ENCODE measurements around the gene DPP6.

DPP6 gene

DNA sequence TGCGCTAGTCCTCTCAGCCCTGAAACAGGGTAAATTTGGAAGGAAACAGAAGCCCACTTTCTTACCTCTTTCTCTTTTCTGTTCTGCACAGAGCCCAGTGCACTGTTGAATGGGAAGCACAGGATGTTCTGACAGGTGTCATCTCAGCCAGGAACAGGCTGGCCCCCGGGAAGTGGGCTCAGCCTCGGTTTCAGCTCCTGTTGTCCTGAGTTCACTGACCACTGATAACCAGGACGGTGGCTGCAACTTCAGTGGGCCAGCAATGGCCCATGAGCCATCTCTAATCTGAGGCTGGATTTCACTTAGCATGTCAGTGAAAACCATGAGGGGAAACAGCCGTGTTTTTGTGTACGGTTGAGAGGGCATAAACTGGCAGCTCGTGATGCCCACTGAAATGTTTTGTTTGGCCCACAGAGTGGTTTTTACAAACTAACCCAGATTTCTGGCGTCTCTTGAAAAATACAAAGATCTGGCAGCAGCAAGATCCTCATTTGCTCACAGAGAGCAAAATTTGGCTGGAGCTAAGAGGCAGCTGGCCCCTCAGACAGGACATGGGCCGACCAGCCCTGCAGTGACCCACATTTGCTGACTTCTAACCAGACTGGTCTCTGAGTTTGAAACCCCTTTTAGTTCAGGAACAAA, 494.9 kb downstream of the DPP6 start:
- no peak for DNase-seq

DNA sequence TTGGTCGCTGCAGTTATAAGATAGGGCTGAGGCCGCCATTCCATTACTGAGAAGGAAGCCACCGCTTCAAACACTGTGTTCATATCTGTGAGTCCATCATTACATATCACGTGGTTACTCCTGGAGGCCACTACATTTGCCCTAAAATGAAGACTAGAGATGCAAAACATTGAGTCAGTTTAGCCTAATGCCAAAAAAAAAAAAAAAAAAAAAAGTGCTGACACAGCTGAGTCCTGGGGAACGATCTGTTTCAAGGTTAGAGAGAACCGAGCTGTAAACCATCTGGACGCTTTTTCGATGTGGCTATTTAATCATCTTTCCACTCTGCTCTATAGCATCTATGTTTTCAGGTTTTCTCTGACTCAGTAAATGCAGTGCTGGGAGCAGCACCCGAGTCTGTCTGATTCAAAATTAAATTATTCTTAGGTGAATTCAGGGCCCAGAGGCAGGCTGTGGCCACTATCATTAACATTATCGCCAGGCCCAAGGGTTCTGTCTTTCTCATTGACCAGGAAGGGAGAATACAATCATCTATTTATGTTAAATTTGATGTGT, 501.6 kb downstream of the DPP6 start:
- no peak for DNase-seq

DNA sequence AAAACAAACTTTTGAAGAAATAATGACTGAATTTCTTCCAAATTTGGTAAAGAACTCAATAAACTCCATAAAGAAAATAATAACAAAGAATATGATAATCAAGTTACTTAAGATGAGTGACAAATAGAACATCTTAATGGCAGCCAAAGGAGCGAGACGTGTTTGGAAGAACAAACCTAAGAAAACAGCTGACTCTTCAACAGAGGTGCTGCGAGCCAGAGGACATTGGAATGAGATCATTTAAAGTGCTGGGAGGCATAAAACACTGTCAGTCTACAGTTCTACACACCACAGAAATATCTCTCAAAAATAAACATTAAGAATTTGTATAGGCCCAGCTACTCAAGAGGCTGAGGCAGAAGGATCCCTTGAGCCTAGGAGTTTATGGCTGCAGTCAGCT, 507.3 kb downstream of the DPP6 start:
- no peak for DNase-seq

DNA sequence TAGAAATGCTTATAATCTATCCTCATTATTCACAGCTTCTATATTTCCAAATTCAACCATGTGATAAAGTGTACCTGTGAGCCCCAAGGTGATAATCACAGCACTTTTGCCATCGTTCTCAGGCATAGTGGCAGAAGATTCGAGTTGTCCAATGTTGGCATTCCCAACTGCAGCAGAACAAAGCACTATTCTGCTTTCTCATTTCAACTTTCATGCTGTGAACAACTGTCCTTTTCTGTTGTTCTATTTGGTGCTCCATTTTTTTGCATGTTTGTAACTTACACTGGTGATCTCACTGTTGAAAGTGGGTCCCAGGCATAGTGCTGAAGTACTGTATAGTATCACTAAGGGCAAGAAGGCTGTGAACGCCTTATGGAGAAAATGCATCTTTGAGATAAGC, 512.5 kb downstream of the DPP6 start:
- DNase-seq, result no peak

DNA sequence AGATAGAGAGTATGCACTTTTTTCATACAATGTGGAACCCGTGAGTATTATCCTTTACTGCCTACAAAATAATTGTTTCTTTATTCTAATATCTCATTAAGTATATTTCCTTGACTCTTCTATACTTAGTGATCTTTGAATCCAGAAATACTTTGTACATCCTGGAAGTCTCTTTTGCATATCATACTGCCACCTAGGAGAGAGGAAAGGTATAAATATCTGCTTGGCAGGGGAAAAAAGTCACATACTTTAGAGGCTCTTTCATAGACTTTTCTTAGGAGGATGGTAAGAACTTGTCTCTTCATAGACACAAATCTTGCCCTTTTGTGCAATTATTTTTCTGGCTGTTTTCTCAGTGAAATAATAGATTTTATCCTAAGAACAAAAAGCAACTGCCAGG, 514.7 kb downstream of the DPP6 start:
- no peak for DNase-seq

DNA sequence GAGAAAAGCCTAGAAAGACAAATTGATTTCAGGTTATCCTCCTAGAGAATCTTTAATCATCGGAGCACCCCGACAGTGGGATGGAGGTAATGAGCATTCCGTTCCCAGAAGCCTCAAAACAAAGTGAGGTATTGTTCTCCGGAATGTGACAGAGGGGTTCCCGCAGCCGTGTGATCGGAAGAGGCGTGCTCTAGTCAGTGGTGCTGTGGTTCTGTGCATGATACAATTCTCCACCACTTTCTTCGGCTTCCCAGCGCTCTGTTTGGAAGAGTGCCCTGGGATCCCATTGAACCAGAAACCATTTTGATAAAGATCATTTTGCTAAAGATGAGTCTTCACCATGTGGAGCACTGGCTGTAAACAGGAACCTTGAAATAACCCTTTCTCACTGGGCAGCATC, 516.1 kb downstream of the DPP6 start:
- no peak for DNase-seq

DNA sequence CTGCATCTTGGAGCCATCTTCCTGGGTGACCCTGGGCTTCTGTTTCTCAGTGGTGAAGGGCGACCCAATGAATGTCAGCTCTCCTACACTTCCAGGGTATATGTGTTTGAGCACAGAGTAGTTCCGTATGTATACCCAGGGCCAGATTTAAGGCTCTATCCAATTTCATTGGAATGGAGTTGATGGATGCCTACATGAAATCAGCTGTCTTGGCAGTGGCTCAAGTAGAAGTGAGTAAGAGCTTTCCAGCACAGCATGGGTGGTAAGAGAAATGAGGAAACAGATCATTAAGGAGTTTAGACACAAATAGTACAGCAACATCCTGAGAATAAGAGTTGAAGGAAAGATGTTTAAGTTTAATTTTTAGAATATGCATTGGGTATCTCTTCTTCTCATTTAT, 517.7 kb downstream of the DPP6 start:
- no peak for DNase-seq

DNA sequence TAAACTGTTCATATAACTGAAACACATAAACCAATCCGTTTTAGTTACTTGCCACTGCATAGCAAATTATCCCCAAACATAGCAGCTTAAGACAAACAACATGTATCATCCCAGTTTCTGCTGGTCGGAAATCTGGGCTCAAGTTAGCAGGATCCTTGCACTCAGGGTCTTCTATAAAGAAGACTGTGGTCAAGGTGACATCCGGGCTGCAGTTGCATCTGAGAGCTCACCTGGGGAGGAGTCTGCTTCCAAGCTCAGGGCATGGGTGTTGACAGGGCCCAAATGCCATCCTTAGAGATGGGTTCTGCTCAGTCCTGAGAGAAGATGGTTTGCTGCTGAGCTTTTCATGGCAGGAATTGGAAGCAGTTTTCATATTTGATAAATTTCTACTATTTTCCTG, 519.6 kb downstream of the DPP6 start:
- no peak for DNase-seq

DNA sequence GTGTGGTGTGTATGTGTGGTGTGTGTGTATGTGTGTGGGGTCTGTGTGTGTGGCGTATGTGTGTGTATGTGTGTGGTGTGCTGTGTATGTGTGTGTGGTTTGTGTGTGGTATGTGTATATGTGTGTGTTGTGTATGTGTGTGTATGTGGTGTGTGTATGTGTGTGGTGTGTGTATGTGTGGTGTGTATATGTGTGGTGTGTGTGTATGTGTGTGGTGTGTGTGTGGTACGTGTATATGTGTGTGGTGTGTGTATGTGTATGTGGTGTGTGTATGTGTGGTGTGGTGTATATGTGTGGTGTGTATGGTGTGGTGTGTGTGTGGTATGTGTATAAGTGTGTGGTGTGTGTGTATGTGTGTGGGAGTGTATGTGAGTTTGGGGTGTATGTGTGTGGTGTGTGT, 522.0 kb downstream of the DPP6 start:
- DNase-seq, result no peak

DNA sequence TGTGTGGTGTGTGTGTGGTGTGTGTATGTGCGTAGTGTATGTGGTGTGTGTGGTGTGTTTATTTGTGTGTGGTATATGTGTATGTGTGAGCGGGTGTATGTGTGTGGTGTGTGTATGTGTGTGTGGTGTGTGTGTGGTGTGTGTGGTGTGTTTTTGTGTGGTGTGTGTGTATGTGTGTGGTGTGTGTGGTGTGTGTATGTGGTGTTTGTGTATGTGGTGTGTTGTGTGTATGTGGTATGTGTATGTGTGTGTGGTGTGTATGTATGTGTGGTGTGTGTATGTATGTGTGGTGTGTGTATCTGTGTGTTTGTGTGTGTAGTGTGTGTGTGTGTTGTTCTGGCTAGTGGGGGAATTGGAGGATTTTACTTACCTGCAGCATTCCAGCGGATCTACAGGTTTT, 523.3 kb downstream of the DPP6 start:
- DNase-seq, result no peak

DNA sequence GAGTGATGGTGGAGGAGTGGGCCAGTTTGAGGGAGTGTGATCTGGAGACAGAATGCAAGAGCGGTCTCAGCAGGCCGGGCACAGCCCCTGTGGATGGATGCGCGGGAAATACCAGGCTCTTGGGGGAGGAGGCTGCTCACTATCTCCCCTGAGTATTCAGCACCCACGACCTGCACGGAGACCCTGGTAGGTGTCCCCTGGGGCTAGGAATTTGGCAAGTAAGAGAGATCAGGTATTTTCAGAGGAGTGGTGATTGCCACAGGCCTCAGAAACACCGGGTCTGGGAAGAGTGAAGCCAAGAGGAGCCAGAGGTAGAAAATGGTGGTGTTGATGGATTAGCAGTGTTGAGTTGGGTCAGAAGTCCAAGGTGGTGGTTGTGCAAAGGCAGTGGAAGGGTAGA, 524.4 kb downstream of the DPP6 start:
- DNase-seq, result no peak

DNA sequence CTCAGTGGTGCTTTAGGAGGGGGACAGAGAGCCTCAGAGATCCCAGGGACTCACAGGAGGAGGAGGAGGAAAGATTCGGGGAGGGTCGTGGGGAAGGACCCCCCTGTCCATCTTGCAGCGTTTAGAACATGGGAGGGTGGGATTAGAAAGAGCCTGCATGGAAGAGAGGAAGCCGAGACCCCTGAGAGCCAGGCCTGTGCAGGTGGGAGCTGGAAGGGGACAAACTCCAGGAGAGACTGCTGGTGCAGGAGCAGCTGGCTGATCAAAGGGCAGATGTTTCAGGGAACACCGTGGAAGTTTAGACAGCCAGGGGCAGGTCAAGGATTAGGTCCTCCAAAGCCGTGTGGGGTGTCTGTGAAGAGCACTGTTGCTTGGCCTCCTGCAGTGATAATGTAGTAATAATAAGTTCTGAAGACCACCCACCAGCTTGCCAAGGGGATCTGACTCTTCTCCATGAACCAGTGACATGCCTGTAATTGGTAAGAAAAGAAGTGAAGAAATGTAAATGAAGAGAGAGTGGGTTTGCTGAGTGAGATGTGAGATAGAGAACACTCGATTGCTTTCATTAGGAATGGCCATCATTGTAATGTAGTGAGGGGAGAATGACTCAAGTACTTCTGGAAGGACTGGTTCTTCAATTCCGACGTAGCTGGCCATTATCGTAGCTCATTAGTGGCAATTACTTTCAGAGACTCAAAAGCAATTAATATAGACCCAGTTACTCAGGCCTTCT, 525.1 kb downstream of the DPP6 start:
- no peak for DNase-seq

DNA sequence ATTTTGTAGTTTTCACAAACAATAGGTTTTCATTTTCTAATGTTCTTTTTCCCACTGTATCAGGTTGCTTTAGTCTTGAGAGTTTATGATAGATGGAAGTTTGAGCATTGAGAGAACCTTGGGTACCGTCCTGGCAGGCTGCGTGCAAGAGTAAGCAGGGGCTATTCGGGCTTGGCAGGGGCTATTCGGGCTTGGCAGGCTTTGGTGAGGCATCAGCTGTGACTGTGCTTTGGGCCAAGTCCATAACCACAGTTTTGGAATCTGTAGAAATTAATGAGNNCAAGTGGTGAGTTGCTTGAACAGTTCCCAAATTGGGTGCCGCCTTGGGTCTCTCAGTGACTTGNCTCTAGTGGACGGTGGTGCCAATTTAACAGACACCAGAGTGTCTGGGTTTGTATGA, 526.1 kb downstream of the DPP6 start:
- no peak for DNase-seq

DNA sequence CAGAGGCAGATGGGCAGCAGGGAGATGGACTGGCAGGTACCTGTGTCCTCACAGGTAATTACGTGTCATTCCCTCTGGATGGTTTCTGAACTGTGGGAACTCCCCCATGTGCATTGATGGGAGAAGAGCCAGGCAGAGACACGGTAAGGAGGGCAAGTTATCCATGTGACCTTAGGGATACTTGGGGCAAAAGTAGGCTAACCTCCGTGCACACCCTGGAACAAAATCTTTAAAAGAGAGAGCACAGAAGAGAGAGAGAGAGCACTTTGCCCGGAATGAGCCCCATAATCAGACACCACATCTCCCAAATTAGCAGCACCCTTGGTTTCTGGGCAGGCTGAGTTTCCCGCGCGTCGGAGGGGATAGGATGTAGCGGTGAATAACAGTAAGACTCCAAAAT, 527.5 kb downstream of the DPP6 start:
- no peak for DNase-seq

DNA sequence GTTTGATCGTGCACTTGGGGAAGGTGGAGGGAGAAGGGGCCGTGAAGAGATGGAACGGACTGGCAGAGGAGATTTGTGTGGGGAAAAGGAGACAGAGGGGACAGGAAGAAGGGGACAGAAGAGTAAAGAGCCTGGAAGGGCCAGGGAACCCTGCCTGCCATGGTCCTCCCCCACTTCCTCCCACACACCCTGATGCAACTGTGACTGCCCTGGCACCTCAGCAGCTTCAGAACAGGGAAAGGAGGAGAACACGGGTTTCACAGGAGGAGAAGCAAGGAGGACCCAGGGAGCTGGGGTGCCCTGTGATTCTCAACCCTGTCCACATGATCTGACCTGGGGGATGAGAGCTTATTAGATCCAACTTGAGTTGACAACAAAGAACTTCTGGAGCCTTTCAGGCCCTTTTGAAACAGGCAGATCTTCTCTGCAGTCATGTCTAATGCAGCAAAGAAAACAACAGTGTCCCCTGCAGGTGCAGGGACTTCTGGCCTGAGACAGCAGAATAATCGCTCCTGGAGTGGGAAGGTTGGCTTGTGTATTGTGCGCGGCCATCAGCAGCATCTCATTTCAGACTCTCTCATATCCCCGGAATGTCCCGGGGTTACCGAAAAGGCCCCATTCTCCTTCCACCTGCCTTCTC, 529.2 kb downstream of the DPP6 start:
- no peak for DNase-seq

DNA sequence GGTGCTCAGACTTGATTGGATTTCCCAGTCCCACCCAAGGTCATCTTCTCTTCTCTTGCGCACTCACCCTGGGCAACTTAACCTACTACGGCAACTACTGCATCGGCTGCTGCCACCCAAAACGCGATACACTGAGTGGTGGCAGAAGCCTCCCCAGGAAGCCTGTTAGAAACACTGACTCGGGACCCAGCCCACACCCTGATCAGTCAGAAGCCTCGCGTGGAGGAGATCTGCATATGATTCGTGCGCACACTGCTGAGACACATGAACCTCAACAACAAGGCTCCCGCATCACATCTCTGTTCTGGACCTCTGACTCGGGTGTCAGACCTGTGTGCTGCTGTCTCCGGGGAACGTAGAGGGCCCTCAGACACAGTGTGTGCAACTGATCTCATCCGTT, 531.3 kb downstream of the DPP6 start:
- DNase-seq, result no peak

DNA sequence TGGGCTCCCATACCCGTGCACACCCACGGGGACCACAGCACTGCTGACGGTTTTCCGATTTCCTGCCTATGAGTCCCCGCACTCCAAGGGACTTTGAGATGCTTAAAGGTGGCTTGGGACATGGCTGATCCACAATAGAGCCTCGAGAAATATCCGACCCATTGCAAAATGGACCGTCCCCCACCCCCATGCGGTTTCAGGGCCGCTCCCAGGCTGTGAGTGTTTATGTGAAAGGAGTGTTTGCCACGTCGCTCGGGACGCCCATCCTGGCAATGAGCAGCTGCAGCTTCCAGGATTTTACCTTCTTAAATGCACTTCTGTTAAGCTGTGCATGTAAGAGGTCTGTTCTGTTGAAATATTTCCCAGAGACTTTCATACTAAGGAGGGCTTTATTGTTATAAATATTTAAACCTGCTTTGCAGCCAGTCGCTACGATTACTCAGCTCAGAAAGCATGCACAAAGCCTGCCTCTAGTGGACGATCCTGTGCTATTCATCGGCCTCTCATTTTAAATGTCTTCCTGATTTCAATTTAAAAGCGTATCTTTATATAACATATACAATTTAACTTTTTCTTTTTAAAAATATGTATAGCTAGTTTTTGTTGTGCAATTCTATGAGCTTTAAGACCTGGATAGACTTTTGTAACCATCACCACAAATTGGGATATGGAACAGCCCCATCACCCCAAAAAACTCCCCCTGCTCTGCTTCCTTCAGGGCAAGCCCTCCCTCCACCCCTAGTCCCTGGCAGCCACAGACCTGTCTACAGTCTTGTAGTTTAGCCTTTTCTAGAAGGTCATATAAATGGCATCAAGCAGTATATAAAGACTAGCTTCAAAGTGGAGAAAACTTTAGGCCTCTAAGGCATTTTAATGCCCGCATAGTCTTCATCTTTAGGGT, 532.4 kb downstream of the DPP6 start:
- DNase-seq, result no peak

DNA sequence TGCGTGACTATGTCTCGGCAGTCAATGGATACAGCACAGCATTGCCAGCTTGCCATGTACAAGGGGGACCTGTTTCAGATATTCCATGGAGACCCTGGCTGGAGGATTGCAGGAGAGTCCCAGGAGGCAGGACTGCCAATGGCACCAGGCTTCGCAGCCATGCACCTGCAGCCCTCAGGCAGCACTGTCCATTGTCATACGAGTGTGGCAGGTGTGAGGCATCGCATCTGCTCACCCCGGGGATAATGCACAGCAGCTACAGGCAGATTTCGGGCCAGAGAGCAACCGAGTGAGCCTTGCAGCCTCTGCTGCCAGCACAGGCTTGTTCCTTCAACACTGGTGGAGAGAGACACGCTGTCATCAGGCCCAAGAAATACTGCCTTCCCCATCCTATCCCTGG, 535.6 kb downstream of the DPP6 start:
- no peak for DNase-seq

DNA sequence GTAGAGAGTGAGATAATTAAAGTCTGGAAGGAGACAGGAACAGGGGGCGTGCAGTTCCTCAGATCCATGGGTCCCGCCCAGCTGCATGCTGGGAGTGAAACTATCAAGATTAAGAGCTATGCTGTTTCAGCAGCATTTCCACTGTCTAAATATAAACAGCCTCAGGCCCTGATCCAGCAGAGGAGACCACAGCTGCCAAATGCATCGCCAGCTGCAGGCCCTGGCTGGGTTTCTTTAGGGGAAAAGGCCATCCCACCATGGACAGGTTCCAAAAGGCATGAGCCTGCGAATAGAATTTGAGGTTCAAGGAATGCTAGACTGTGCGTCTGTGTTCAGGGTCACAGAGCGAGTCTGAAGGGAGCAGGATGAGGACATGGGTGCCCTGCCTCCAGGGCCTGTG, 539.3 kb downstream of the DPP6 start:
- no peak for DNase-seq

DNA sequence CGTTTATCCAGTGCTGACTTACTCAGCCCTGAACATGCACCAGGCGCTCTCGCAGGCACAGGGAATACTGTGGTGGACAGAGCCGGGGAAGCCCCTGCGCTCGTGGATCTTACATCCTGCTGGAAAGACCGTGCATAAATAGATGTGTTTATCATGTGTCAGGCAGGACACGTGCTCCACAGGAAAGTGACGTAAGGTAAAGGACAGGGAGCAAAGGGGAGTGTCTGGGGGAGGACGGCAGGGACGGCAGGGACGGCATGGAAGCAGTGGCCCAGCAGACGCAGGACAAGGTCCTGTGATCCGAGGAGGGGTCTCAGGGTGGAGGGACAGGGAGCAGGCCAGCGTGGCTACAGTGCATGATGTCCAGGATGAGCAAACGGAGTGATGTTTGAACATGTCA, 540.2 kb downstream of the DPP6 start:
- DNase-seq, result no peak

DNA sequence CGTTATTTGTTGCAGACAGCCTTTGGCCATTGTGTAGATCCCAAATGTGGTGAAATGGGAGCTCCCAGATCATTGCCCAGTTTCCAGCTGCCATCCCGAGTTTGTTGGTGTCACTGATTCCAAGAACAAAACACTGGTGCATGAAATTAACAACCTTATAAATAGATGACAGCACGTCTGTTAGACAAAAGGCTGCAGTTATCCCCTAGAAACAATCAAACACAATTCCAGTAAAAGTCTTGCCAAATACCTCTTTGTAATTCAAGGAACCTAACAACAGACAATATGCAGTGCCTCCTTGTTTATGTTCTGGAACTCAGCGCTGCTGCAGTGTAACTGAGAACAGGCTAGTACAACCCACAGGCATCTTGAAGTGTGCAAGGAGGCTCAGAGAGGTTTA, 546.2 kb downstream of the DPP6 start:
- no peak for DNase-seq

DNA sequence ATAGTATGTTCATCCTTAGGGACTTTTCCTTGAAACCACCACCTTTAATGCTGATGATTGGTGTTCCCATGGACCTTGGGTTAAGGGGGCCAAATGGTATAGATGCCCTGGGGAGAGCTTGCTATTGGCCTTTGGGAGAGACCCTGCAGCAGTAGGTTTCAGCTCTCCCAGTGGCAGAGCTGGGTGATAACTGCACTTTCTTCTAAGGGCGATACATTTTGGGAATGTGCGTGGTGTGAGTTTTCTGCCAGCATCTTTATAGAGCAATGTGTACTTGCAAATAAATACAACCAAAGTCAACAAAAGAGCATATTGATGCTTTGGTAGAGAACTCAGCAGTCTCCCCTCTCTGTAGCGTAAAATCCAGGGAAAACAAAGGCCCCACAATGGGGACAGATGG, 546.7 kb downstream of the DPP6 start:
- DNase-seq, result no peak

DNA sequence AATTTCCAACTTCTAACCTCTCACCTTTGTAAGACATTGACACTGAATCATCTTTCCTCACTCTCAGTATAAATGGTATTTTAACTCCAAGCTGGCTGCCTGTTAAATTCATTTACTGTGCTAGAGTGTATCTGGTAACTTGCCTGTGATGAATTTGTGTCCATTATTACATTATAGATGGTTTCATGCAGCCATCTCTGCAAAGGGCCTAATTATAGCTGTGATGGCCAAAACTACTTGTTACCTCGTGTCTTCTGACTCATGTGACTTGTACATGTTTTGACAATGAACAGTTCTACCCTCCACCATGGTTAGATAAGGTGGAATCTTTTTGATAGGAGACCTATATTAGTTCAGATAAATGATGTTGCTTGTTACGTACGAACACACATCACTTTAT, 558.7 kb downstream of the DPP6 start:
- no peak for DNase-seq
